NCI-H146 treated with DMSO at 0.1 percent for 48 hours (cell line): ENCODE results near the gene AMY1A.
"Not testable (repeated sequence)": the region's sequence is repeated elsewhere in the genome, so short reads cannot be mapped to it uniquely, and the experiment has no call there.

ENCODE experiments used
- DNase-seq: peaks from one replicate; lab custom pipeline; 2025; ENCODE audit not compliant: unreplicated experiment; lab: John Stamatoyannopoulos, UW

The AMY1A gene

GRCh38 chr1:103655460-103655859, at the start of gene AMY1A:
Gene AMY1A, plus strand, starts transcription at chr1:103655760. Its CDS starts 571 bp downstream, at chr1:103656331.
- not testable (repeated sequence) for DNase-seq

- DNase-seq, result no peak
Measured at GRCh38 chr1:103616362-103616761, 39.2 kb upstream of the AMY1A start.

GRCh38 chr1:103616994-103617477, 38.5 kb upstream of the AMY1A start, which contains the start of gene AMY2A:
Gene AMY2A, plus strand, starts transcription at chr1:103617427. Its CDS starts 14 bp downstream, at chr1:103617441.
- not testable (repeated sequence) for DNase-seq

- DNase-seq, result not testable (repeated sequence)
Measured at GRCh38 chr1:103627436-103627835, 28.1 kb upstream of the AMY1A start.

GRCh38 chr1:103641194-103641593, 14.4 kb upstream of the AMY1A start:
- not testable (repeated sequence) for DNase-seq

- not testable (repeated sequence) for DNase-seq
Measured at GRCh38 chr1:103643908-103644307, 11.7 kb upstream of the AMY1A start.

- not testable (repeated sequence) for DNase-seq
Measured at GRCh38 chr1:103650305-103650704, 5.3 kb upstream of the AMY1A start.

- not testable (repeated sequence) for DNase-seq
Measured at GRCh38 chr1:103650889-103651288, 4.7 kb upstream of the AMY1A start.

GRCh38 chr1:103654133-103654532, 1.4 kb upstream of the AMY1A start:
- not testable (repeated sequence) for DNase-seq

- not testable (repeated sequence) for DNase-seq
Measured at GRCh38 chr1:103676335-103676734, 20.8 kb downstream of the AMY1A start.

- DNase-seq, result not testable (repeated sequence)
Measured at GRCh38 chr1:103696110-103696509, 40.5 kb downstream of the AMY1A start, which contains the start of gene AMY1B. Gene AMY1B, minus strand, starts transcription at chr1:103696210. Its CDS starts 571 bp downstream, at chr1:103695639.

- not testable (repeated sequence) for DNase-seq
Measured at GRCh38 chr1:103697430-103697829, 41.9 kb downstream of the AMY1A start.

GRCh38 chr1:103700669-103701068, 45.1 kb downstream of the AMY1A start:
- DNase-seq, result not testable (repeated sequence)

GRCh38 chr1:103701256-103701655, 45.7 kb downstream of the AMY1A start:
- DNase-seq, result not testable (repeated sequence)

GRCh38 chr1:103707670-103708069, 52.1 kb downstream of the AMY1A start:
- not testable (repeated sequence) for DNase-seq

- DNase-seq, result not testable (repeated sequence)
Measured at GRCh38 chr1:103710381-103710780, 54.8 kb downstream of the AMY1A start.
